ENCODE data around the gene RAB1B.
"Not testable (repeated sequence)": the region's sequence is repeated elsewhere in the genome, so short reads cannot be mapped to it uniquely, and the experiment has no call there.

Gene RAB1B

GRCh38 chr11:66315921-66316811 lies 47.7 kb downstream of the RAB1B start:
- no peak for TF ChIP-seq CTCF (IDR thresholded peaks at IDR 0.05; ENCODE audit: borderline replicate concordance, control extremely low read depth, extremely low read depth, insufficient read depth, missing control alignments)
- in situ Hi-C loops (cut with MboI; ENCODE audit: low sequenced_read_pairs, unreplicated experiment) = no loop called here
- DNase-seq (ENCODE audit: low spot score) = no peak

DNA sequence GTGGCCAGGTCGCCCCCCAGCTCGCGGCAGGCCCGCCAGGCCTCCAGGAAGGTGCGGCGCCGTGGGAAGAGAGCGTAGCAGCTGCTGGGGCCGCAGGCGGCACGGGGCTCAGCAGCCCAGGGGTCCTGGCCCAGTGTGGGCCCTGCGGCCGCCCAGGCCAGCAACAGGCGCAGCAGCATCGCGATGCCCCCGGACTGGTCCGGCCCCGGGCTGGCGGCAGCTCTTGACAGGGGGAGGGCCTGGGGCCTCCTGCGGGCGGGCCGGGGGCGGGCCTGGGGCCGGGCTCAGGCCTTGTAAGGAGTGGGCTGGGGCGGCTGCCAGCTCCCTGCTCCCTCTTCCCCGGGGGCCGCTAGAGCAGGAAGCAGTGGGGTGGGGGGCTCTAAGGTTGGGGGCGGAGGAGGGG lies 48.4 kb downstream of the RAB1B start, which contains the start of gene CD248:
Gene CD248, minus strand, starts transcription at position 196 of the 403 bp plus-strand sequence. Its CDS starts 17 bp downstream, at position 179.
- no peak for TF ChIP-seq CTCF (IDR thresholded peaks at IDR 0.05; ENCODE audit: borderline replicate concordance, control extremely low read depth, extremely low read depth, insufficient read depth, missing control alignments)
- DNase-seq (ENCODE audit: low spot score) = no peak
- in situ Hi-C loops (cut with MboI; ENCODE audit: low sequenced_read_pairs, unreplicated experiment) = no loop called here

DNA sequence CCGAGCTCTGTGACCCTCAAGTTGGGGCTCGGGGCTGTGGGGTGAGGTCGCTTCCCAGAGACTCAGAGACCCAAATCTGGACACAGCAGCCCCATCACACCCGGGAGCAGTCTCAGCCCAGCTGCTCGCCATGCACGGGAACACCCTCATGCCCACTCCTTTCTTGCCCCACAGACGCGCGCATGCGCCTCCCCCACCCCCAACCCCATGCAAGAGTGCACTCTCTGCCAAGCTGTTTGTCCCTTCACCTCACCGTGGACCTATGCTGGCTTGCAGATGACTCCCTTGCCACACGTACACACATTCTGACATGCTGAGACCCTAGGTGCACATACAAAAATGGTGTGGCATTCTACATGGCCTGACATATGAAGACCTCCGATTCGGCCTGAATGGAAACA lies 48.9 kb downstream of the RAB1B start:
- TF ChIP-seq CTCF (IDR thresholded peaks at IDR 0.05; ENCODE audit: borderline replicate concordance, control extremely low read depth, extremely low read depth, insufficient read depth, missing control alignments) = no peak
- DNase-seq (ENCODE audit: low spot score) = no peak
- in situ Hi-C loops (cut with MboI; ENCODE audit: low sequenced_read_pairs, unreplicated experiment) = no loop called here

DNA sequence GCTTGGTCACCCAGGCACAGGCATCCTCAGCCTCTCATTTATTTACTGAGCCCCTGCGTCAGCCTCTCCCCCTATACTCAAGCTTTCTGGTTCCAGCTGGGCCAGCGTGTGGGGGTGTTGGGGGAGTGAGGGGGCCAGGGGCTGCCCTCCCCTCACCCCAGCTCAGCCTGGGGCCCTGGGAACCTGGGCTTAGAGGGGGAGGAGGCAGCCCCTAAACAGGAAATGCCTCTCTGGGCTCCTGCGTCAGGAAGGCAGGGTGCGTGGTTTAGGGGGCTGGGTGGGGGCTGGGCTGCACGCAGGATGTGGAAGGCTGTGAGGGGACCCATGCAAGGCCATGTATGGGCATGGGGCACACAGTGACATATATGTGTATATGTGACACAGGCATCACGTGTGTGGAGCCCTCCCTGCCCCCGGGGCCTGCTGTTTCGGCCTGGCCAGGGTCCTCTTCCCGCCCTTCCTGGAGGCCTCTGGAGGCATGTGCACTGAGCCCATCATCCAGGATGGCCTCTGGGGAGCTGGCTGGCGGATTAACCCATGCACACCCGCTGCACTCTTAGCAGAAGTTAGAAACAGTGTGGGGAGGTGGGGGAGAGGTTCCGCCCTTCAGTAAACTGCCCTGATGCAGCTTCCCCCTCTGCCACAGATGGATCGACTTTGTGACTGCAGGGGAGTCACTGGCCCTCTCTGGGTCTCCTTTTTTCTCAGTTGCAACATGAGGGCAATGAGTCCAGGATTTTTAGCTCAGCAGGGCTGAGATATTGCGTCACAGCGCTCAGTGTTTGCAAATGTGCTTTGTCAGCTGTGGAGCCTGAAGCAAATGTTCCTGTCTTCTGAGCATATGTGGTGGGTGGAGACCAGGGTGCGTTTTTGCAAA lies 49.5 kb downstream of the RAB1B start:
- in situ Hi-C loops (cut with MboI; ENCODE audit: low sequenced_read_pairs, unreplicated experiment) = no loop called here
- no peak for DNase-seq (ENCODE audit: low spot score)

DNA sequence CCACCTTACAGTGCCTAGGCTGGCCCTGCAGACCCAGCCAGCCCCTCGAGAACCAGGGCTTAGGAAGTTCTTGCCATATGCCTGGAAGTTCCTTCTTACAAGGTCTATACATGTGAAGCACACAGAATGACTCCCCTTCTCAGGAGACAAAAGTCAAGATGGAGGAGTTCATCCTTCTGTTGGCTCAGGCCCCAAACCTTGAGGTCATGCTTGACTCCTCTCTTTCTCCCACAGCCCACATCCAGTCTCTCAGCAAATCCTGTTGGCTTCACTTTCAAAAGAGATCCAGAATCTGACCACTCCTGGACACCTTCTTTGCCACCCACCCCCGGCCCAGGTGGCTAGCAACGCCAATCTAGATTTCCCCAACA lies 50.1 kb downstream of the RAB1B start:
- DNase-seq (ENCODE audit: low spot score) = no peak
- TF ChIP-seq CTCF (IDR thresholded peaks at IDR 0.05; ENCODE audit: borderline replicate concordance, control extremely low read depth, extremely low read depth, insufficient read depth, missing control alignments) = no peak
- in situ Hi-C loops (cut with MboI; ENCODE audit: low sequenced_read_pairs, unreplicated experiment) = no loop called here

More for the DNA sequence above, 49.5 kb downstream of the RAB1B start:
- no peak for TF ChIP-seq CTCF (IDR thresholded peaks at IDR 0.05; ENCODE audit: borderline replicate concordance, control extremely low read depth, extremely low read depth, insufficient read depth, missing control alignments)

GRCh38 chr11:66320289-66320688 lies 51.9 kb downstream of the RAB1B start:
- DNase-seq (ENCODE audit: low spot score); in situ Hi-C loops (cut with MboI; ENCODE audit: low sequenced_read_pairs, unreplicated experiment): not testable (repeated sequence)

DNA sequence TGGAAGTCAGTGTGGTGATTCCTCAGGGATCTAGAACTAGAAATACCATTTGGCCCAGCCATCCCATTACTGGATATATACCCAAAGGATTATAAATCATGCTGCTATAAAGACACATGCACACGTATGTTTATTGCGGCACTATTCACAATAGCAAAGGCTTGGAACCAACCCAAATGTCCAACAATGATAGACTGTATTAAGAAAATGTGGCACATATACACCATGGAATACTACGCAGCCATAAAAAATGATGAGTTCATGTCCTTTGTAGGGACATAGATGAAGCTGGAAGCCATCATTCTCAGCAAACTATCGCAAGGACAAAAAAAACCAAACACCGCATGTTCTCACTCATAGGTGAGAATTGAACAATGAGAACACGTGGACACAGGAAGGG lies 52.3 kb downstream of the RAB1B start:
- DNase-seq (ENCODE audit: low spot score); in situ Hi-C loops (cut with MboI; ENCODE audit: low sequenced_read_pairs, unreplicated experiment): not testable (repeated sequence)
